ENCODE data around the gene PTPRM. TPM values are rescaled to one million over a fixed set of nuclear protein-coding genes. Genes with fewer than 3 reads are reported as not detected.

The PTPRM gene
- total RNA-seq, 1 experiment from 2014 or later = 14.5 TPM

GRCh38 chr18:8065284-8065683, 498.2 kb downstream of the PTPRM start:
- Histone ChIP-seq H3K27me3 (ENCODE audit: insufficient read depth, low read length) (no peaks in the 10 kb centered on the region), H3K27ac (ENCODE audit: low read depth, low read length) (no peak overlapping the region), H2AFZ (ENCODE audit: low read depth, low read length, poor library complexity, severe bottlenecking) (no peak overlapping the region), H4K20me1 (ENCODE audit: insufficient read depth) (no peaks in the 10 kb centered on the region), H3K9me2 (ENCODE audit: insufficient read depth) (no peaks in the 10 kb centered on the region), H3K4me3 (replicated peaks in 1 of 2; ENCODE audit: low read depth in 1 of 2, low read length in 2 of 2) (no peak overlapping the region), H3K4me1 (ENCODE audit: control insufficient read depth in 1 of 2, insufficient read depth in 2 of 2, low read length in 2 of 2) (peaks cover 6% of the 10 kb centered on the region in 2 experiments; a peak in 3 of 4 replicates), H3K36me3 (ENCODE audit: control insufficient read depth in 1 of 2, insufficient read depth in 2 of 2, low read length in 2 of 2) (no peaks in the 10 kb centered on the region), H3K9ac (ENCODE audit: low read length) (no peak overlapping the region), H3K79me2 (ENCODE audit: insufficient read depth, low read length) (no peaks in the 10 kb centered on the region), H3K9me3 (ENCODE audit: control insufficient read depth in 1 of 2, insufficient read depth in 1 of 2, low read depth in 1 of 2, low read length in 2 of 2) (no peaks in the 10 kb centered on the region), H3K4me2 (ENCODE audit: low read length) (no peak overlapping the region)
- DNase-seq (ENCODE audit: low read depth, low spot score) (no peak), ATAC-seq (no peak)
- TF ChIP-seq RAD21 (IDR thresholded peaks at IDR 0.05; ENCODE audit: low read depth) (no peak), YY1 (IDR thresholded peaks at IDR 0.05; ENCODE audit: extremely low read depth, insufficient replicate concordance, low read depth, low read length) (no peak), POLR2AphosphoS5 (IDR thresholded peaks at IDR 0.05; ENCODE audit: low read depth, low read length) (no peak)
- BruUV-seq (replicated peaks) = no TSS peak
- intact Hi-C loops (cut with micrococcal nuclease) = no loop called here
- ChIA-PET CTCF (no interaction called here), POLR2A (no interaction called here), RAD21 (ENCODE audit: low non-redundant PET in 1 of 2, low total read pairs in 2 of 2, uncharacterized antibody in 2 of 2, unreplicated experiment in 2 of 2) (no interaction called here)

- Histone ChIP-seq H3K9me2 (ENCODE audit: insufficient read depth) (no peaks in the 10 kb centered on the region), H4K20me1 (ENCODE audit: insufficient read depth) (no peaks in the 10 kb centered on the region), H3K4me1 (ENCODE audit: control insufficient read depth in 1 of 2, insufficient read depth in 2 of 2, low read length in 2 of 2) (peaks cover 6% of the 10 kb centered on the region in 2 experiments; a peak in 3 of 4 replicates), H3K27me3 (ENCODE audit: insufficient read depth, low read length) (no peaks in the 10 kb centered on the region), H3K27ac (ENCODE audit: low read depth, low read length) (no peak overlapping the region), H3K9ac (ENCODE audit: low read length) (no peak overlapping the region), H3K4me3 (replicated peaks in 1 of 2; ENCODE audit: low read depth in 1 of 2, low read length in 2 of 2) (no peak overlapping the region), H3K4me2 (ENCODE audit: low read length) (no peak overlapping the region), H3K9me3 (ENCODE audit: control insufficient read depth in 1 of 2, insufficient read depth in 1 of 2, low read depth in 1 of 2, low read length in 2 of 2) (no peaks in the 10 kb centered on the region), H2AFZ (ENCODE audit: low read depth, low read length, poor library complexity, severe bottlenecking) (no peak overlapping the region), H3K36me3 (ENCODE audit: control insufficient read depth in 1 of 2, insufficient read depth in 2 of 2, low read length in 2 of 2) (no peaks in the 10 kb centered on the region), H3K79me2 (ENCODE audit: insufficient read depth, low read length) (no peaks in the 10 kb centered on the region)
- intact Hi-C loops (cut with micrococcal nuclease) = no loop called here
- ATAC-seq = no peak
- DNase-seq (ENCODE audit: low read depth, low spot score) = no peak
- ChIA-PET RAD21 (ENCODE audit: low non-redundant PET in 1 of 2, low total read pairs in 2 of 2, uncharacterized antibody in 2 of 2, unreplicated experiment in 2 of 2) (no interaction called here), CTCF (no interaction called here), POLR2A (no interaction called here)
- BruUV-seq (replicated peaks) = no TSS peak
- TF ChIP-seq EZH2phosphoT487 (IDR thresholded peaks at IDR 0.05; ENCODE audit: borderline replicate concordance) = no peak
- TF ChIP-seq CBX3 (IDR thresholded peaks at IDR 0.05; ENCODE audit: low read depth) = no peak
- no peak for TF ChIP-seq ZBTB33 (IDR thresholded peaks at IDR 0.05; ENCODE audit: extremely low read depth, insufficient replicate concordance, low read length)
- TF ChIP-seq EZH2 (IDR thresholded peaks at IDR 0.05) = no peak
- no peak for TF ChIP-seq ATF3 (IDR thresholded peaks at IDR 0.05)
- no peak for TF ChIP-seq EGR1 (IDR thresholded peaks at IDR 0.05; ENCODE audit: low read depth)
- no peak for TF ChIP-seq SIN3A (IDR thresholded peaks at IDR 0.05; ENCODE audit: low read depth)
- TF ChIP-seq CTCF (IDR thresholded peaks at IDR 0.05 in 2 of 3, conservative IDR thresholded peaks at IDR 0.05 in 1 of 3; ENCODE audit: borderline replicate concordance in 1 of 3, insufficient read depth in 1 of 3, low read depth in 2 of 3, low read length in 2 of 3) = no peak
- TF ChIP-seq ELF1 (IDR thresholded peaks at IDR 0.05; ENCODE audit: borderline replicate concordance, low read depth) = no peak
- TF ChIP-seq RAD21 (IDR thresholded peaks at IDR 0.05; ENCODE audit: low read depth) = no peak
- no peak for TF ChIP-seq POLR2A (IDR thresholded peaks at IDR 0.05; ENCODE audit: borderline replicate concordance, extremely low read depth, insufficient read depth, insufficient read length)
- no peak for TF ChIP-seq TCF7L2 (IDR thresholded peaks at IDR 0.05; ENCODE audit: borderline replicate concordance, extremely low read depth, insufficient read depth, insufficient read length)
- no peak for TF ChIP-seq YY1 (IDR thresholded peaks at IDR 0.05; ENCODE audit: extremely low read depth, insufficient replicate concordance, low read depth, low read length)
- no peak for TF ChIP-seq SRF (IDR thresholded peaks at IDR 0.05; ENCODE audit: low read depth)
These were observed 498.7 kb downstream of the PTPRM start for GRCh38 chr18:8065773-8066172.

Data from HCT116 (cell line).